Tibial nerve (tissue), 4 donors: ENCODE measurements around the gene SRBD1. TPM values are rescaled to one million over a fixed set of nuclear protein-coding genes. Genes with fewer than 3 reads are reported as not detected.

Experiments
- DNase-seq, 2 donors: peaks; one replicate each; pipeline ENCODE4 v3.0.0-alpha.2; 2019; ENCODE audit warnings: low spot score in 2 of 2
- H3K27ac ChIP-seq, 4 donors: fragments of 200-600 bp; sonication (generic) in 3 of 4; one replicate each; pipeline ENCODE4 v1.5.1; 2017 to 2019; ENCODE audit warnings: mild to moderate bottlenecking in 1 of 4
- H3K27me3 ChIP-seq, 2 donors: fragments of 200-600 bp; sonication (generic) in 1 of 2; one replicate each; pipeline versions ENCODE4 v1.5.1 to v1.6.0; 2017 to 2019
- H3K36me3 ChIP-seq, 3 donors: fragments of 200-600 bp; sonication (generic); one replicate each; pipeline ENCODE4 v1.5.1; 2018 to 2019
- H3K4me1 ChIP-seq, 4 donors: fragments of 200-600 bp; sonication (generic) in 3 of 4; one replicate each; pipeline ENCODE4 v1.5.1; 2017 to 2019
- H3K4me3 ChIP-seq, 4 donors: fragments of 200-600 bp; sonication (generic) in 3 of 4; one replicate each; pipeline ENCODE4 v1.5.1; 2017 to 2019; ENCODE audit warnings: mild to moderate bottlenecking in 1 of 4, moderate library complexity in 1 of 4
- H3K9me3 ChIP-seq, 4 donors: fragments of 200-600 bp; sonication (generic) in 3 of 4; one replicate each; pipeline ENCODE4 v1.5.1; 2017 to 2019
- EP300 ChIP-seq, 2 donors: sonication (generic); formaldehyde crosslinking; IDR thresholded peaks; one replicate each; pipeline ENCODE4 v1.6.1; 2017; ENCODE audit warnings: antibody characterized with exemption in 2 of 2, mild to moderate bottlenecking in 1 of 2
- POLR2A ChIP-seq, 2 donors: fragments of 450-650 bp; IDR thresholded peaks; one replicate each; pipeline ENCODE4 v1.6.1; 2017; ENCODE audit warnings: antibody characterized with exemption in 2 of 2, mild to moderate bottlenecking in 2 of 2, moderate library complexity in 2 of 2
- WGBS, 2 donors: methylation state at CpG; one replicate each; pipeline ENCODE4 v1.1.5; 2018; 5-methylcytosine and 5-hydroxymethylcytosine counted together
- total RNA-seq, 4 donors: library from RNA; depleted of rRNA; stranded (reverse); fragments of >200 nt; gene quantifications; one replicate each; pipeline ENCODE4 v1.1.0, GENCODE V29; 2016
- TF ChIP-seq, protein P1 (sequence below), 5 experiments: fragments of 200-600 bp in 3 of 5; fragments of 450-650 bp in 2 of 5; sonication (generic) in 3 of 5; IDR thresholded peaks; one replicate each; pipeline ENCODE4 v1.5.1; 2016 to 2019; ENCODE audit warnings: antibody characterized with exemption in 5 of 5, mild to moderate bottlenecking in 3 of 5, moderate library complexity in 2 of 5

The SRBD1 gene
- total RNA-seq, 4 donors from 2014 or later = 14.7 to 36.7 (median 20.8) TPM

- Histone ChIP-seq H3K36me3 (no peaks in the 10 kb centered on the region), H3K9me3 (no peaks in the 10 kb centered on the region), H3K27me3 (no peaks in the 10 kb centered on the region), H3K27ac (peak overlapping the region; percentile 83 to 93 (median 87)), H3K4me3 (peak overlapping the region; percentile 64 to 78 (median 71)), H3K4me1 (peaks cover 0 to 45% (median 5%) of the 10 kb centered on the region in 4 donors)
- peak; percentile 30 to 54 for DNase-seq
- no peak for TF ChIP-seq POLR2A (IDR thresholded peaks at IDR 0.05)
- TF ChIP-seq, protein P1, sequence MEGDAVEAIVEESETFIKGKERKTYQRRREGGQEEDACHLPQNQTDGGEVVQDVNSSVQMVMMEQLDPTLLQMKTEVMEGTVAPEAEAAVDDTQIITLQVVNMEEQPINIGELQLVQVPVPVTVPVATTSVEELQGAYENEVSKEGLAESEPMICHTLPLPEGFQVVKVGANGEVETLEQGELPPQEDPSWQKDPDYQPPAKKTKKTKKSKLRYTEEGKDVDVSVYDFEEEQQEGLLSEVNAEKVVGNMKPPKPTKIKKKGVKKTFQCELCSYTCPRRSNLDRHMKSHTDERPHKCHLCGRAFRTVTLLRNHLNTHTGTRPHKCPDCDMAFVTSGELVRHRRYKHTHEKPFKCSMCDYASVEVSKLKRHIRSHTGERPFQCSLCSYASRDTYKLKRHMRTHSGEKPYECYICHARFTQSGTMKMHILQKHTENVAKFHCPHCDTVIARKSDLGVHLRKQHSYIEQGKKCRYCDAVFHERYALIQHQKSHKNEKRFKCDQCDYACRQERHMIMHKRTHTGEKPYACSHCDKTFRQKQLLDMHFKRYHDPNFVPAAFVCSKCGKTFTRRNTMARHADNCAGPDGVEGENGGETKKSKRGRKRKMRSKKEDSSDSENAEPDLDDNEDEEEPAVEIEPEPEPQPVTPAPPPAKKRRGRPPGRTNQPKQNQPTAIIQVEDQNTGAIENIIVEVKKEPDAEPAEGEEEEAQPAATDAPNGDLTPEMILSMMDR (IDR thresholded peaks at IDR 0.05) = peak in 1 of 5 experiments; percentile 32
- WGBS, 2 donors = 1 to 2% methylated on average over 23 of the region's 23 CpGs
Observed at GRCh38 chr2:45610281-45611019, 617 bp downstream of the SRBD1 start.

DNA sequence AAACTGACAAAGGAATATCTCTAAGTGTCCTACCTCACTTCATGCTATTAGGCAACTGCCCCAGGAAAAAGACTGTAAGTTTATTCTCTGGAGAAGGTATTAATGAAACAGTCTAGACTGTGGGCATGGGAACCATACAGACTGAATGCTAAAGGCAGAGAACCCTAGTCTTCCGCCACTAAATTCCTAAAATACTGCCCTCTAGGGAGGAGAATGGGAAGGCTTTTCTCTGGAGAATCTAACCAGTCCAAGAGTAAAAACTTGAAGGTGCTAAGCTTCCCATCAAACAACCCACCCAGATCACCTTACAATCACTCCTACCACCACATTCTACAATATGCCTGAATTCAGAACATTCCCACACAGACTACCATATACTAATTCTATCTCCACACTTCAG, 3.4 kb downstream of the SRBD1 start:
- H3K27ac ChIP-seq = no peak overlapping the region
- 45 to 77% methylated on average over 1 of the region's 1 CpG for WGBS, 2 donors
- TF ChIP-seq, protein P1 (IDR thresholded peaks at IDR 0.05) = peak in 2 of 5 experiments; percentile 12 to 19
- no peak for TF ChIP-seq POLR2A (IDR thresholded peaks at IDR 0.05)
- peaks cover 0 to 26% (median 0%) of the 10 kb centered on the region in 3 donors for H3K36me3 ChIP-seq
- DNase-seq = no peak
- H3K4me1 ChIP-seq = peaks cover 0 to 33% (median 3%) of the 10 kb centered on the region in 4 donors
- H3K27me3 ChIP-seq = no peaks in the 10 kb centered on the region
- no peaks in the 10 kb centered on the region for H3K9me3 ChIP-seq
- H3K4me3 ChIP-seq = no peak overlapping the region

- Histone ChIP-seq H3K9me3 (no peaks in the 10 kb centered on the region), H3K27me3 (no peaks in the 10 kb centered on the region), H3K4me3 (no peak overlapping the region), H3K36me3 (peaks cover 0 to 32% (median 0%) of the 10 kb centered on the region in 3 donors), H3K27ac (no peak overlapping the region), H3K4me1 (peaks cover 0 to 24% (median 3%) of the 10 kb centered on the region in 4 donors)
- 60 to 77% methylated on average over 1 of the region's 1 CpG for WGBS, 2 donors
- DNase-seq = no peak
- TF ChIP-seq, protein P1 (IDR thresholded peaks at IDR 0.05) = no peak
- TF ChIP-seq POLR2A (IDR thresholded peaks at IDR 0.05) (no peak), EP300 (IDR thresholded peaks at IDR 0.05) (no peak)
Observed at GRCh38 chr2:45606796-45607195, 4.3 kb downstream of the SRBD1 start.

DNA sequence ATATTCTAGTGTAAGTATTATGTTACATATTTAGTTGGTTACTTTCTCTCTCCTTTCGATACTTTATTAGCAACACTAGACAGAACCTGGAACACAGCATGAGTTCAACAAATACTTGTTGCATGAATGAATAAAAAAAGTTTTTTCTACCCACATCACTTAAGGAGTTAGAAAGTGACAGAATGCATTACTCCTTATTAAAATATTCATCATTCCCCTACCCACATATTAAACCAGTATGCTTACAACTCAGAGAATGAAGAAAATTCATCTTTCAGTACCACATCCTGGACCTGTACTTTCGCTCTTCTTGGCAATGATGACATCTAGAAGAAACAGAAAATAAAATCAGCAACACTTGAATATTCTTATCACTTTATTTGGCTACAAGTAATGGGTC, 6.0 kb downstream of the SRBD1 start:
- WGBS, 2 donors = 95 to 96% methylated on average over 2 of the region's 2 CpGs

GRCh38 chr2:45602624-45603023, 8.4 kb downstream of the SRBD1 start:
- no peaks in the 10 kb centered on the region for H3K27me3 ChIP-seq
- 94 to 95% methylated on average over 2 of the region's 2 CpGs for WGBS, 2 donors
- no peak overlapping the region for H3K4me3 ChIP-seq
- H3K27ac ChIP-seq = no peak overlapping the region
- DNase-seq = no peak
- no peak for TF ChIP-seq POLR2A (IDR thresholded peaks at IDR 0.05)
- TF ChIP-seq, protein P1 (IDR thresholded peaks at IDR 0.05) = no peak
- TF ChIP-seq EP300 (IDR thresholded peaks at IDR 0.05) = no peak
- H3K36me3 ChIP-seq = peaks cover 0 to 72% (median 21%) of the 10 kb centered on the region in 3 donors
- no peaks in the 10 kb centered on the region for H3K9me3 ChIP-seq
- peaks cover 0 to 5% (median 0%) of the 10 kb centered on the region in 4 donors for H3K4me1 ChIP-seq

More for the DNA sequence above, 6.0 kb downstream of the SRBD1 start:
- DNase-seq = no peak
- H3K4me3 ChIP-seq = no peak overlapping the region
- no peak for TF ChIP-seq POLR2A (IDR thresholded peaks at IDR 0.05)
- TF ChIP-seq, protein P1 (IDR thresholded peaks at IDR 0.05) = no peak
- TF ChIP-seq EP300 (IDR thresholded peaks at IDR 0.05) = no peak
- H3K27me3 ChIP-seq = no peaks in the 10 kb centered on the region
- H3K9me3 ChIP-seq = no peaks in the 10 kb centered on the region
- peaks cover 0 to 48% (median 11%) of the 10 kb centered on the region in 3 donors for H3K36me3 ChIP-seq
- H3K27ac ChIP-seq = no peak overlapping the region
- H3K4me1 ChIP-seq = peaks cover 0 to 16% (median 2%) of the 10 kb centered on the region in 4 donors
